Upper lobe of right lung (tissue), 1 donor: ENCODE data around the gene DNMT3A. TPM values are rescaled to one million over a fixed set of nuclear protein-coding genes. Genes with fewer than 3 reads are reported as not detected.
A peak's percentile ranks its signal among the peaks of the same experiment; 100 is the strongest.

Source experiments
- ATAC-seq: fragments of 200-7000 bp; cut with Tn5 transposase; one replicate; pipeline ENCODE4 v1.9.1; 2020; ENCODE audit warnings: mild to moderate bottlenecking, moderate library complexity
- DNase-seq: peaks from one replicate; pipeline ENCODE4 v3.0.0-alpha.2; 2020
- H3K27ac ChIP-seq: fragments of 200-600 bp; one replicate; pipeline ENCODE4 v1.8.0; 2022
- H3K27me3 ChIP-seq: fragments of 200-600 bp; one replicate; pipeline ENCODE4 v1.8.0; 2022; ENCODE audit warnings: mild to moderate bottlenecking
- H3K36me3 ChIP-seq: fragments of 200-600 bp; one replicate; pipeline ENCODE4 v1.8.0; 2022
- H3K4me1 ChIP-seq: fragments of 200-600 bp; one replicate; pipeline ENCODE4 v1.8.0; 2022
- H3K4me3 ChIP-seq: fragments of 200-600 bp; one replicate; pipeline ENCODE4 v1.8.0; 2022; ENCODE audit warnings: mild to moderate bottlenecking
- H3K9me3 ChIP-seq: fragments of 200-600 bp; one replicate; pipeline ENCODE4 v1.8.0; 2022
- CTCF ChIP-seq: fragments of 200-600 bp; IDR thresholded peaks from one replicate; pipeline ENCODE4 v1.8.0; 2022; ENCODE audit warnings: antibody characterized with exemption
- intact Hi-C: fragments of 100-400 bp; cut with DNase I; formaldehyde crosslinking; loops from one replicate; pipeline ENCODE4 v1.11.0; 2022
- total RNA-seq: library from RNA; stranded (reverse); fragmentation: NEBNext Ultra II Directional; extraction: Animal tissue kit (Norgen Biotek cat#: 25700); gene quantifications from one replicate; pipeline ENCODE4 v1.2.1, GENCODE V29; 2021
- donor health status: DM: no; HTN: yes; CAD: no; lungs with severe emphysema.

Gene DNMT3A
- total RNA-seq, 1 donor from 2014 or later, result 31.3 TPM

- no peak for ATAC-seq
- no peak for TF ChIP-seq CTCF
- DNase-seq, result no peak
Measured at GRCh38 chr2:25385910-25386309, 44.2 kb upstream of the DNMT3A start.

DNA sequence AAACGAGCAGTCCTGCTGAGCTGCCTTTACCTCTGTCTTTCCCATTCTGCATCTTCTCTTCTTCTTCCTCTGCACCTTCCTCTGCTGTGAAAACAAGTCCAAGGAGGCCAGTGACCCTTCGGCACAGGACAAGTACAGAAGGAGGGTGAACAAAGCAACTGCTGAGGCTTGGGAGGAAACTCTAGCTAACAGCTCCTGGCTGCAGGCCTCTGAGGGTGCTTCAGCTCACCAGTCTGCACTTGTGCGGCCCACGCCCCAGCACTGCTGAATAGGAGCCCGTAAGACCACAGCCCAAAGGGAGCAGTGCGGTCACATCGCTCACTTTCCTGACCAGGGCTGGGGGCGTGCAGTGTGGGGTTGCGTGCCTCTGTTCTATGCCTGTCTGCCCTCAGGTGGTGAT, 42.1 kb upstream of the DNMT3A start:
- no peaks in the 10 kb centered on the region for H3K36me3 ChIP-seq
- no peak overlapping the region for H3K4me3 ChIP-seq
- no peak overlapping the region for H3K27ac ChIP-seq
- no peaks in the 10 kb centered on the region for H3K27me3 ChIP-seq
- H3K9me3 ChIP-seq, result no peaks in the 10 kb centered on the region
- intact Hi-C loops, result no loop called here
- H3K4me1 ChIP-seq, result no peaks in the 10 kb centered on the region
- no peak for ATAC-seq
- TF ChIP-seq CTCF, result no peak
- no peak for DNase-seq

More at GRCh38 chr2:25385910-25386309, 44.2 kb upstream of the DNMT3A start:
- Histone ChIP-seq H3K27ac (no peak overlapping the region), H3K36me3 (no peaks in the 10 kb centered on the region), H3K27me3 (no peaks in the 10 kb centered on the region), H3K4me1 (no peaks in the 10 kb centered on the region), H3K9me3 (no peaks in the 10 kb centered on the region), H3K4me3 (no peak overlapping the region)
- intact Hi-C loops, result no loop called here

- Histone ChIP-seq H3K36me3 (no peaks in the 10 kb centered on the region), H3K4me3 (no peak overlapping the region), H3K4me1 (peaks cover 12% of the 10 kb centered on the region), H3K27me3 (no peaks in the 10 kb centered on the region), H3K9me3 (no peaks in the 10 kb centered on the region), H3K27ac (no peak overlapping the region)
- ATAC-seq (no peak), DNase-seq (peak; percentile 49)
- TF ChIP-seq CTCF, result no peak
- intact Hi-C loops, result no loop called here
Measured at GRCh38 chr2:25381502-25381901, 39.8 kb upstream of the DNMT3A start.

DNA sequence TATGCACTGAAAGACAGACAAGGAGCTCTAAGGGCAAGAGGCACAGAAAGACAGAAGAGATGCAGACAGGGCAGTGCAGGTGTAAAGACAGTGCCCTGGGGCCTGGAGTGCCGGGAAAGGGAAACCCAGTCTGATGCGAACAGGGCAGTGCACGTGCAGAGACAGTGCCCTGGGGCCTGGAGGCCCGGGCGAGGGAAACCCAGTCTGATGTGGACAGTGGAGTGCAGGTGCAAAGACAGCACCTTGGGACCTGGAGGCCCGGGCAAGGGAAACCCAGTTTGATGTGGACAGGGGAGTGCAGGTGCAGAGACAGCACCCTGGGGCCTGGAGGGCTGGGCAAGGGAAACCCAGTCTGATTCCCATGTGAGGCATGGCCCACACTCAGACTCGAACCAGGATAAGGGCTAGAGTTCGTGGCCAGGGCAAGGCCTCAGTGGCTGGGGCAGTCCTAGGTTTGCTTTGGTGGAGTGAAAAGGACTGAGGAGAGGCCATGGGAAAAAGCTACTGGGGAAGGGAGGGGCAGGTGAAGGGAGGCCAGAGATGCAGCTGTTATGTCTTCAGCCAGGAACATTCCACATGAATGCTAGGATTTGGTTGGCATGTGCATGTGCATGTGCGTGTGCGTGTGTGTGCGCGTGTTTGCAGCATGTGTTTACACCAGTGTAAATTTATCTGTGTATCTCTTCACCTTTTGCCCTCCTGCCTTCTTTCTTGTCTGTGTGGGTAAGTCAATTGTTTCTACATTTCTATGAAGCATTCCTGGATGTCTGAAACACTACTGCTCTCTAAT, 39.1 kb upstream of the DNMT3A start:
- peak; percentile 52 for DNase-seq
- H3K4me3 ChIP-seq, result no peak overlapping the region
- TF ChIP-seq CTCF, result no peak
- H3K4me1 ChIP-seq, result peaks cover 15% of the 10 kb centered on the region
- H3K9me3 ChIP-seq, result no peaks in the 10 kb centered on the region
- no peak for ATAC-seq
- H3K27me3 ChIP-seq, result no peaks in the 10 kb centered on the region
- H3K36me3 ChIP-seq, result no peaks in the 10 kb centered on the region
- no peak overlapping the region for H3K27ac ChIP-seq
- intact Hi-C loops, result no loop called here

DNA sequence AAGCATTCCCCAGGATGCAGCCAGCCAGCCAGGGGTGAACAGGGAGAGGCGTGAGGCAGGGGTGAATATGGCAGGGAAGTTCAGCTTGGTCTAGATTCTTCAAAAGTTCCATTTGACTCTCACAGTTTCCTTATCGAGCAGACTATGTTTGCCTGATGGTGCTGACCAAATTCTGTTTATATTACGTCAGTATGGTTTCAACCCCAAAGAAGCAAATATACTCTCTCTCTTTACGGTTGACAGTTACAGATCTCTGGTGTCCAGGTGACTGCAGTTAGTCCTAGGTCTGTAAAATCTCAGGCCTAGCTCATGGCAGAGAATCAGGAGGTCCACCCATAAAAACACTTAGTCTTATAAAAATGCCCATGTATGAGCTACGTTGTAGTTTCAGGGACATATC, 38.3 kb upstream of the DNMT3A start:
- Histone ChIP-seq H3K9me3 (no peaks in the 10 kb centered on the region), H3K4me1 (peaks cover 15% of the 10 kb centered on the region), H3K27me3 (no peaks in the 10 kb centered on the region), H3K36me3 (no peaks in the 10 kb centered on the region), H3K4me3 (no peak overlapping the region), H3K27ac (no peak overlapping the region)
- intact Hi-C loops, result no loop called here
- no peak for TF ChIP-seq CTCF
- ATAC-seq, result no peak
- peak; percentile 5 for DNase-seq
